ENCODE results near the gene TMEM39B.
"Not testable (repeated sequence)": the region's sequence is repeated elsewhere in the genome, so short reads cannot be mapped to it uniquely, and the experiment has no call there.

The TMEM39B gene

DNA sequence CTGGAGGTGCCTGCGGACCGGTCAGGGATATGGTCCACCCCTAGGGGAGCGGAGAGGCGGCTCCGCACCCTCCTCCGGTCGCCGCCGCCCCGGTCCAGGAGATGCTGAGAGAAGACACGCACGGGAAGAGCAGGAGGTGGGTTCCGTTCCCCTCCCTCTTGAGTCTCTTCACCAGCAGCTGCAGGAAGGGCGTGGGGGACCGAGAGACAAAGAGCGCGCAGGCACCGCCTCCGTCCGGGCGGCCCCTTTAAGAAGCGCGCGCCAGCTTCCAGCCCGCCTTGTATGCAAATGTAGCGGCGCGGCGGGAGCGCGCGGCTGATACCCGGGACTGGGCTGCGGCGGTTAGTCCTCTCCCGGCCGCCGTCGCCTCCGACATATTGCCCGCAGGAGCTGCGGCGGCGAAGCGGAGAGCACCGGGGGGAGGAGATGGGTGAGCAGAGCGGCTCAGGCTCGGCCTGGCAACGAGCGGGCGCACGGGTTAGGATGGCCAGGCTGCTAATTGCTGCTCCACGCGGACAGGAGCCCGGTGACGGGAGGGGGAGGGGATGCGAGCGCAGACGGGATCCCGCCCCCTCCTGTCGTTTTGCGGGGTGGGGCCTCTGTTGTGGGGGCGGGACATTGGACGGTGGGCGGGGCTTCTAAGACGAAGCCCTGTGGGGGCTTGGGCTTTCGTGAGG lies at the start of gene TMEM39B:
Gene TMEM39B, plus strand, starts transcription at position 318 of the 677 bp plus-strand sequence. Its CDS starts 109 bp downstream, at position 427.
- DNase-seq (ENCODE audit: low spot score) = peak; percentile 97

DNA sequence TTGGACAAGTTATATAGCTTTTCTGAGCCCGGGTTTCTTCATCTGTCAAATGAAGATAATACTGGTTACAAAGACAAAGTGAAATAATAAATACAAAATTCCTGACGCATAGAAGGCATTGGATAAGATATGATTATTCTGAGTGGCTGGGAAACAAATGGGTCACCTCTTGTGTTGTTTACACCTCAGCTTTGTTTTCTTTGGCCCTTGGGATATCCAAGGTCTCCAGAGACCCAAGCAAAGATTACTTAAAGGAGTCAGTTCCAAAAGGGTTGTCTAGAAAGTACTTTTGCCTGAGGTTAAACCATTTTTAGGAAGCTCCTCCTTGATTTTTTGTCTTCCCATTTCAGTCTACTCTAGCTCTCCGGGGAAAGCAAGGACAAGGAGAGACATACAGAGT lies 49.4 kb upstream of the TMEM39B start:
- DNase-seq (ENCODE audit: low spot score) = no peak

DNA sequence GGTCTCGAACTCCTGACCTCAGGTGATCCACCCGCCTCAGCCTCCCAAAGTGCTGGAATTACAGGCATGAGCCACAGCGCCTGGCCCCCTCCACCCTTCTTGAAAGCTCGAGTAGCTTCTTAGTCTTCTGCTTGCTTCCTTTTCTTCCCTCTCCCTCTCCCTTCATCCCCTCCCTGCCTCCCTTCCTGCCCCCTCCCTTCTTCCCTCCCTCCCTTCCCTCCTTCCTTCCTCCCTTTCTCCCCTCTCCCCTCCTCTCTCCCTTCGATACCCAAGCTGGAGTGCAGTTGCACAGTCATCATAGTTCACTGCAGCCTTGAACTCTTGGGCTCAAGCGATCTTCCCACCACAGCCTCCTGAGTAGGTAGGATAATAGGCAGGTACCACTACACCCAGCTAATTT lies 47.2 kb upstream of the TMEM39B start:
- no peak for DNase-seq (ENCODE audit: low spot score)

GRCh38 chr1:32028746-32029145 lies 44.0 kb upstream of the TMEM39B start:
- DNase-seq (ENCODE audit: low spot score) = no peak

DNA sequence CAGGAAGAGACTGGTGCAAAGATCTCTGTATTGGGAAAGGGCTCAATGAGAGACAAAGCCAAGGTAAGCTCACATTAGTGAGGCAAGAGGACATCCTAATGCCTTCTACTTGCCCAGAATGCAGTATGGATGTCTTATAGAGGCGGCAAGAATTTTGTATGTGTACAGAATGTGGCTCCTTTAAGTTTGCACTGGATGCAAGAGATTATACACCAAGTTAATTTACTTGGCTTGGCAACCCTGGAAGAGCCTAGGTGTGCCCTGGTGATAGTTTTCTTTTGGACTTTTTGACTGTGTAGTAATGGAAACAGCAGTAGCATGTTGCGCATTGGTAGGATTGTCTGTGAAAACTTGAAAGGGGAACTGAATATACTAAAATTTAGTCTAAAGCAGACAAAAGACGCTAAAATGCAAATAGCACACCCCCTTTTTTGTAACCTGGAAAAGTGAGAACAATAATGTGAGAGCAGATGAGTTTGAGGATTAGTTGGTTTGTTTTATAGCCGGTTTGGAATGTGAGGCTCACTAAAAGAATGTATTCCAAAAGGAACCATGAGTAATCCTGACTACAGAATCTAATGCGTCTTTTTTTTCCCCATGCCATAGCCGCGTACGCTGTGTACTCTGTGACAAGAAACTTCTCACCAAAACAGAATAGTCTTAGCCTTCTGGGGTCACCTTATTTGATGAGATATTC lies 41.0 kb upstream of the TMEM39B start:
- DNase-seq (ENCODE audit: low spot score) = peak; percentile 79

DNA sequence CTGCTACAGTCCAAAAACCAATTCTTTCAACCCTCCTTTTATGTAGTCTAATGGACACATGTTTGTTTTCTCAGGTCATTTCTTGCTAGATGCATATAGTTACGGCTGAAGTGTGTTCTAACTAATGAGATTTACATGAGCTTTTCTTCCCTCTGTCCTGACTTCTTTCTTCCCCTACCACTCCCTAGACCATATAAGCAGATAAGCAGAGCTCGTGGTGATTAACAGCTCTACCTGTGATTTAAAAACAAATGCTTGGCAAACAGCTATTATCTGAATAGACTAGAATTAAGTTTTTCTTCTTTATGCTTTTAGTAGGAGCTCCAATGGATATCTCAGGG lies 40.5 kb upstream of the TMEM39B start:
- DNase-seq (ENCODE audit: low spot score) = no peak

DNA sequence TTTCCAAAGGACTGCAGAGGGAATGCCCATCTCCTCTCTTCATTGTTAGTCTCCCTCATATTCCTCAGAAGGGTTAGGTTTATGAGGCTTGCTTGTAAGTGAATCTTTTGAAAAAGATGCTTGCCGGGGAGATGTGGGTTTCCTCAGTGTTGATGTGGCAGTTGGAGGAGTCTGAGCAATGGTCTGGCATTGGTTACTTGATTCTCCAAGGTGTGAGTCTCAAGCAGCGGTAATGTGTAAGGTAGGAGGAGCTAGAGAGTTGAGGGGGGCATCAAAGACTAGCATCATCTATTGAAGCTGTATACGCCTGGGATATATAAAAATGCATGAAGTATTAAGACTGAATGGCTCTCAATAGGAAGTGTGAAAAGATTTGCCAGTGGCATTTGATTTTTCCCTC lies 37.6 kb upstream of the TMEM39B start:
- no peak for DNase-seq (ENCODE audit: low spot score)

- DNase-seq (ENCODE audit: low spot score) = no peak
Observed at GRCh38 chr1:32040711-32041110, 32.0 kb upstream of the TMEM39B start.

DNA sequence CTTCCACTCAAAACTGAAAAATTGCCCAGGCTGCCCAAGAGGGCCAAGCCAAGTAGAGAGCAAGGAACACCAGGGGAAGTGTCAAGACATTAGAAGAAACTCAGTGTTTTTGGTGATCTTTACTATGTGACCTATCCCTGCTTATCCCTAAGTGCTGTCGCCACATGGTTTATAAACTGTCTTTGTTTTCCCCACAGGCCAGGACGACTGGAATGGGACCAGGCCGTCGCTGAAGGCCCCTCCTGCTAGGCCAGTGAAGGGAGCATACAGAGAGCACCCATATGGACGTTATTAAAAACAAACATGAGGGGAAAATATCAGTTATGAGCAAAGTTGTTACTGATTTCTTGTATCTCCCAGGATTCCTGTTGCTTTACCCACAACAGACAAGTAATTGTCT lies 30.4 kb upstream of the TMEM39B start:
- no peak for DNase-seq (ENCODE audit: low spot score)

DNA sequence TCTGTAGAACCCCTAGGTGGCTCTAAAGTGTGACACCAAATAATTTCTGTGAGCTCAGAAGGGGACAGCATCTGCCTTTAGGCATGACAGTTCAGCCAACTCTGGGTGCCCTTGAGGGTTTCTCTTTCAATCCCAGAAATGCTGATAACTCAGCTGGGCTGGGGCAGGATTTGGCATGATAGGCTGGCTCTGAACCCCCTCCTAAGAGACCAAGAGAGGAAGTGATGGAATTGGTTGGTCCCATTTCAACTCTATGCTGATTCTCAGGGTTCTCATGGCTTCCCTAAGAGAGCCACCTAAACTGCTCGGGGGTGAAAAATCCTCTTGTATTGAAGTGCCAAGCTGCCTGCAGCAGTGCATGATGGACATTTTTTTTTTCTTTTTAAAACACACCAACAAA lies 28.5 kb upstream of the TMEM39B start:
- DNase-seq (ENCODE audit: low spot score) = no peak

- DNase-seq (ENCODE audit: low spot score) = no peak
Observed at GRCh38 chr1:32045772-32046171, 27.0 kb upstream of the TMEM39B start.

GRCh38 chr1:32047701-32048100 lies 25.0 kb upstream of the TMEM39B start:
- DNase-seq (ENCODE audit: low spot score) = no peak

- DNase-seq (ENCODE audit: low spot score) = no peak
Observed at GRCh38 chr1:32048440-32048839, 24.3 kb upstream of the TMEM39B start.

DNA sequence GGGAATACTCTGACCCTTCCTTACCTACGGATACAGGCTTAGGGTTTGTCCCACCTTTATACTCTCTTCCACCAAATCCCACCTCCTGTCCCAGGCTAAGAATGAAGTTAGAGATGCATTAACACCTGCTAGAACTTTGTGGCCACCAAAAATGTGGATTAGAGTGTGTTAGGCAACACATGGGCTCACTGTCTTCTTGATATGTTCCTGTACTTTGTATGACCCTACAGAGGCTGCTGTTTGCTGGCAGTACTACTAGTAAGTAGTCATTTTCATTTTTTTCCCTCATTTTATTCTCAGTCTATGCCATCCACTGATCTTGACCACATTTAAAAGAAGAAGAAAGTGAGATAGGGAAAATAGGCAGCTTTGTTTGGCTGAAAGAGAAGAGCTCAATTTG lies 21.0 kb upstream of the TMEM39B start:
- no peak for DNase-seq (ENCODE audit: low spot score)

DNA sequence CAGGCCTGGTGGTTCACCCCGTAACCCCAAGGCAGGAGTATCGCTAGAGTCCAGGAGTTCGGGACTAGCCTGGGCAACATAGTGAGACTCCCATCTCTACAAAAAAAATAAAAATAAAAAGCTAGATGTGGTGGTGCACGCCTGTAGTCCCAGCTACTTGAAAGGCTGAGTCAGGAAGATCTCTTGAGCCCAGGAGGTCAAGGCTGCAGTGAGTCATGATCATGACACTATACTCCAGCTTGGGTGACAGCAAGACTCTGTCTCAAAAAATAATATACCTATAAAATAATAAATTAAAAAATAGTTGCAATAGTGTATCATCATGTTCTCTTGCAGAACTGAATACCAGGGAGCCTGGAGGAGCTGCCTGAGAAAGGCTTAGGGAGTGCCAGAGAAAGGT lies 19.9 kb upstream of the TMEM39B start:
- no peak for DNase-seq (ENCODE audit: low spot score)

GRCh38 chr1:32055416-32055815 lies 17.3 kb upstream of the TMEM39B start:
- DNase-seq (ENCODE audit: low spot score) = no peak

DNA sequence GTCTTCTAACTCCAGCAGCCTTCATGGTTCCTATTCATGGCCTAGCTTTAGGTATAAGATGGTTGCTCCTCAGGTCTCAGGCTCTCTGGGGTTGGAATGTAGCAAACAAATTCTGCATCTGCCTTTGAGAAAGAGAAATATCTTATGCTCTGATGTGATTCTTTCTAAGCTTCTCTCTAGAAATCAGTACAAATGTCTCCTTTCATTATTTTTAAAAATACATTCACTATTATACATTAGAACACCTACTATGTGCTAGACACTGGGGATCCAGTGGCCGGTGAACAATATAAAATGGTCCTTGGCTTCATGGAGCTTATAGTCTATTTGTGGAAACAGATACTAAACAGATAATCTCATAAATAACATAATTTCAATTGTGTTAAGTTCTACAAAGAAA lies 16.1 kb upstream of the TMEM39B start:
- no peak for DNase-seq (ENCODE audit: low spot score)

GRCh38 chr1:32060914-32061313 lies 11.8 kb upstream of the TMEM39B start:
- no peak for DNase-seq (ENCODE audit: low spot score)

DNA sequence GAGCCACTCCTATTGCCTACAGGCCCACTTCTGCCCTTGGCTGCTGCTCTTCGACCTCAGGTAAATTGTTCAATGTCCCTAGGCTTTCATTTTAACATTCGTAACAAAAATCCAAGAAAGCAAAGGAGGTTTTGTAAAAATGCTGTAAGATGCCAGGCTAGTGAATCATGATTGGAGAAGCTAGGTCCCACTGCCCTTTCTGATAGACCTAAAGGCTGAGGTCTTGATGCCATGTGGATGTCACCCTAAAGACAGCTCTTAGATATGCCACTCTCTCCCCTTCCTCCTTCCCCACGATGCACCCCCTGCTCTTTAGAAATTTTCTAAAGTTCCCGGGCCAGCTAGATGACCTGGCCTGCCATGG lies 9.9 kb upstream of the TMEM39B start:
- no peak for DNase-seq (ENCODE audit: low spot score)

- DNase-seq (ENCODE audit: low spot score) = peak; percentile 66
Observed at GRCh38 chr1:32063261-32063681, 9.5 kb upstream of the TMEM39B start.

DNA sequence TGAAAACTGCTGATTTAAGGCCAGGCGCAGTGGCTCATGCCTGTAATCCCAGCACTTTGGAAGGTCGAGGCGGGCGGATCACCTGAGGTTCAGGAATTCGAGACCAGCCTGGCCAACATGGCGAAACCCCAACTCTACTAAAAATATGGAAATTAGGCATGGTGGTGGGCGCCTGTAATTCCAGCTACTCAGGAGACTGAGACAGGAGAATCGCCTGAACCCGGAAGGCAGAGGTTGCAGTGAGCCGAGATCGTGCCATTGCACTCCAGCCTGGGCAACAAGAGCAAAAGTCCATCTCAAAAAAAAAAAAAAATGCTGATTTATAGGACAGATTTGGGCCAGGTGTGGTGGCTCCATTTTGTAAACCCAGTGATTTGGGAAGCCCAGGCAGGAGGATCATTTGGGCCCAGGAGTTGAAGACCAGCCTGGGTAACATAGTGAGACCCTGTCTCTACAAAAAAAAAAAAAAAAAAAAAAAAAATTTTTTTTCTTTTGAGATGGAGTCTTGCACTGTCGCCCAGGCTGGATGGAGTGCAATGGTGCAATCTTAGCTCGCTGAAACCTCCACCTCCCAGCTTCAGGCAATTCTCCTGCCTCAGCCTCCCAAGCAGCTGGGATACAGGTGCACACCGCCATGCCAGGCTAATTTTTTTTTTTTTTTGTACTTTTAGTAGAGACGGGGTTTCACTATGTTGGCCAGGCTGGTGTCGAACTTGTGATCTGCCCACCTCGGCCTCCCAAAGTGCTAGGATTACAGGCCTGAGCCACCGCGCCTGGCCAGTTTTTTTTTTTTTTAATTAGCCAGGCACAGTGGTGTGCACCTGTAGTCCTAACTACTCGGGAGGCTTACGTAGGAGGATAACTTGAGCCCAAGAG lies 6.9 kb upstream of the TMEM39B start:
- DNase-seq (ENCODE audit: low spot score) = not testable (repeated sequence)

DNA sequence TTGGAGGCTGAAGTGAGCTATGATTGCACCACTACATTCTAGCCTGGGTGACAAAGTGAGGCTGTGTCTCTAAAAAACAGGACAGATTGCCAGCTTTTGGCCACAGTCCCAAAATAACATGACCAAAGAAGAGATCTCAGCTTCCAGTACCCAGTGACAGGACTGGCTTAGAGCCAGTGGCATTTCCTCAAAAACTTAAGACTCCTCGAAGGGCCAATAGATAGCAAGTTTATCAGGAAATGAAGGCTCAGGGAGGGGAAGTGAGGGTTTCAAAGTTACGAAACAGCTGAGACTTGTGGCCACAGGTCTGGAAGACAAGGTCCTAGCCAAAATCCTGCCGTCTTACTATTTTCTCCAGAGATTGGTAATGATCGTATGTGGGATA lies 6.3 kb upstream of the TMEM39B start:
- DNase-seq (ENCODE audit: low spot score) = peak; percentile 43

DNA sequence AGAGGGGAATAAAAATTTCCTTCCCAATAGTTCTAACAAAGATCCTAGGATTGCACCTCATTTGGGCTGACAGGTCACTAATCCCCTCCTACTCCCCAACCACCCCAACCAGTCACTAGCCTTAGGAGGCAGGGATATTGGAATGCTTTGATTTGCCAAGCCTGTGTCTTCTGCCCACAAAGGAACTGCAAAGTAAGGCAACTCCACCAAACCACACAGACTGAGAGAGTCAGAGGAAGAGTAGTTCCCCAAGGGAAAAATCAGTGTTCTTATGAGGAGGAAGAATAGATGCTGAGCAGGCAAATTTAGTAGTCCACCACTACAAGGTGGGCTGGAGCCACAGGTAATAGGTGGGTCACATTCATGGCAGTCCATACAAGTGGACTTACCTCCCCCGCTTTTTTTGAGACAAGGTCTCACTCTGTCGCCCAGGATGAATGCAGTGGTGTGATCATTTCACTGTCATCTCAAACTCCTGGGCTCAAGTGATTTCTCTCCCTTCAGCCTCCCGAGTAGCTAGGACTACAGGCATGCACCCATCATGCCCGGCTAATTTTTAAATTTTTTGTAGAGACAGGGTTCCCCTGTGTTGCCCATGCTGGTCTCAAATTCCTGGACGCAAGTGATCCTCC lies 3.7 kb upstream of the TMEM39B start:
- DNase-seq (ENCODE audit: low spot score) = peak; percentile 48

Data from AG08395 (cell line).